Stimulated activated CD8-positive, alpha-beta memory T cell treated with anti-CD3 and anti-CD28 coated beads, Interleukin-12 subunit alpha, Interleukin-12 subunit beta, amount 100 ng/mL, for 24 hours (primary cell): ENCODE data around the gene EPHA4.

Experiments
- DNase-seq: peaks from one replicate; pipeline ENCODE4 v3.0.0-alpha.2; 2020; ENCODE audit errors: extremely low read depth

EPHA4 gene

GRCh38 chr2:221571551-221572218 is 419 bp downstream of the EPHA4 start:
- DNase-seq: no peak

GRCh38 chr2:221571025-221571550 is 1.0 kb downstream of the EPHA4 start:
- DNase-seq: no peak

GRCh38 chr2:221570321-221570935 is 1.7 kb downstream of the EPHA4 start:
- no peak for DNase-seq

- DNase-seq: no peak
Measured at GRCh38 chr2:221569871-221570270, 2.2 kb downstream of the EPHA4 start.

GRCh38 chr2:221569425-221569845 is 2.7 kb downstream of the EPHA4 start:
- DNase-seq: no peak

- no peak for DNase-seq
Measured at GRCh38 chr2:221568299-221568698, 3.8 kb downstream of the EPHA4 start.

GRCh38 chr2:221567809-221568208 is 4.3 kb downstream of the EPHA4 start:
- no peak for DNase-seq

- no peak for DNase-seq
Measured at GRCh38 chr2:221567231-221567760, 4.8 kb downstream of the EPHA4 start.

GRCh38 chr2:221563270-221563985 is 8.7 kb downstream of the EPHA4 start:
- no peak for DNase-seq

GRCh38 chr2:221562226-221562625 is 9.9 kb downstream of the EPHA4 start:
- no peak for DNase-seq

GRCh38 chr2:221561770-221562169 is 10.3 kb downstream of the EPHA4 start:
- DNase-seq: no peak

- no peak for DNase-seq
Measured at GRCh38 chr2:221559991-221560390, 12.1 kb downstream of the EPHA4 start.

GRCh38 chr2:221558107-221558506 is 14.0 kb downstream of the EPHA4 start:
- no peak for DNase-seq

- DNase-seq: no peak
Measured at GRCh38 chr2:221555494-221555846, 16.6 kb downstream of the EPHA4 start.

GRCh38 chr2:221554769-221555493 is 17.2 kb downstream of the EPHA4 start:
- DNase-seq: no peak

- DNase-seq: no peak
Measured at GRCh38 chr2:221553333-221553732, 18.8 kb downstream of the EPHA4 start.

- DNase-seq: no peak
Measured at GRCh38 chr2:221552291-221552690, 19.8 kb downstream of the EPHA4 start.

GRCh38 chr2:221551864-221552263 is 20.2 kb downstream of the EPHA4 start:
- DNase-seq: no peak

- DNase-seq: no peak
Measured at GRCh38 chr2:221549143-221549542, 23.0 kb downstream of the EPHA4 start.

GRCh38 chr2:221546505-221547225 is 25.4 kb downstream of the EPHA4 start:
- DNase-seq: no peak

GRCh38 chr2:221541131-221541735 is 30.9 kb downstream of the EPHA4 start:
- DNase-seq: no peak
